GM23338 (cell line): ENCODE results near the gene ZDHHC13. TPM values are rescaled to one million over a fixed set of nuclear protein-coding genes. Genes with fewer than 3 reads are reported as not detected.

ENCODE experiments used
- ATAC-seq: fragments of 200-7000 bp; cut with Tn5 transposase; 3 replicates; pipeline ENCODE4 v1.9.1; 2020
- DNase-seq: peaks from one replicate; pipeline ENCODE4 v3.0.0-alpha.2; 2015; ENCODE audit warnings: low spot score
- H2AFZ ChIP-seq: fragments of 200-600 bp; sonication (generic); 2 replicates; pipeline ENCODE4 v1.8.0; 2016; ENCODE audit warnings: antibody characterized with exemption, mild to moderate bottlenecking, moderate library complexity
- H3F3A ChIP-seq: fragments of 200-600 bp; sonication (generic); replicated peaks from 2 replicates; pipeline ENCODE4 v1.8.0; 2017; ENCODE audit warnings: antibody characterized with exemption, mixed run types, low read depth
- H3K27ac ChIP-seq: fragments of 200-600 bp; sonication (generic); 2 replicates; pipeline ENCODE4 v1.6.1; 2016; ENCODE audit warnings: low read depth
- H3K27me3 ChIP-seq: fragments of 200-600 bp; sonication (generic); 2 replicates; pipeline ENCODE4 v1.8.0; 2016; ENCODE audit warnings: mild to moderate bottlenecking, mixed run types, moderate library complexity; ENCODE audit not compliant: insufficient read depth
- H3K36me3 ChIP-seq: fragments of 200-600 bp; sonication (generic); 2 replicates; pipeline ENCODE4 v1.8.0; 2016; ENCODE audit warnings: mild to moderate bottlenecking; ENCODE audit not compliant: insufficient read depth
- H3K4me1 ChIP-seq: fragments of 200-600 bp; sonication (generic); 2 replicates; pipeline ENCODE4 v1.8.0; 2016; ENCODE audit warnings: mild to moderate bottlenecking, moderate library complexity; ENCODE audit not compliant: insufficient read depth
- H3K4me2 ChIP-seq: fragments of 200-600 bp; sonication (generic); 2 replicates; pipeline ENCODE4 v1.7.1; 2017; ENCODE audit warnings: mixed run types
- H3K4me3 ChIP-seq: fragments of 200-600 bp; sonication (generic); 2 replicates; pipeline ENCODE4 v1.6.1; 2016; ENCODE audit warnings: mixed run types
- H3K79me2 ChIP-seq: fragments of 200-600 bp; sonication (generic); replicated peaks from 2 replicates; pipeline ENCODE4 v1.8.0; 2017; ENCODE audit warnings: mild to moderate bottlenecking; ENCODE audit not compliant: insufficient read depth
- H3K9me2 ChIP-seq: fragments of 200-600 bp; sonication (generic); 2 replicates; pipeline ENCODE4 v1.8.0; 2017; ENCODE audit not compliant: insufficient read depth
- H4K20me1 ChIP-seq: fragments of 200-600 bp; sonication (generic); replicated peaks from 2 replicates; pipeline ENCODE4 v1.8.0; 2017; ENCODE audit warnings: mild to moderate bottlenecking; ENCODE audit not compliant: insufficient read depth
- H3K27ac Mint-ChIP-seq: 2 replicates; pipeline ENCODE4 v1.8.0; 2020; ENCODE audit warnings: inconsistent platforms, mild to moderate bottlenecking, moderate library complexity, mixed read lengths
- H3K27me3 Mint-ChIP-seq: 3 replicates; pipeline ENCODE4 v1.8.0; 2022; ENCODE audit warnings: low read depth, mild to moderate bottlenecking, moderate library complexity, mixed read lengths, inconsistent platforms; ENCODE audit not compliant: insufficient read depth, poor library complexity
- H3K36me3 Mint-ChIP-seq: 3 replicates; pipeline ENCODE4 v1.8.0; 2021; ENCODE audit warnings: low read depth, mild to moderate bottlenecking, inconsistent platforms, moderate library complexity, mixed read lengths
- H3K4me1 Mint-ChIP-seq: 3 replicates; pipeline ENCODE4 v1.8.0; 2020; ENCODE audit warnings: mild to moderate bottlenecking, inconsistent platforms, mixed read lengths
- H3K4me3 Mint-ChIP-seq: 3 replicates; pipeline ENCODE4 v1.8.0; 2021; ENCODE audit warnings: moderate library complexity, mild to moderate bottlenecking, inconsistent platforms, mixed read lengths
- H3K9me3 Mint-ChIP-seq: 3 replicates; pipeline ENCODE4 v1.8.0; 2020; ENCODE audit warnings: moderate library complexity, mild to moderate bottlenecking, inconsistent platforms, mixed read lengths
- CREB1 ChIP-seq: fragments of 250-450 bp; sonication (Bioruptor Pico); IDR thresholded peaks from 2 replicates; pipeline ENCODE4 v1.5.0; 2020; ENCODE audit warnings: low read depth, mild to moderate bottlenecking, moderate library complexity
- EZH2 ChIP-seq: fragments of 200-600 bp; sonication (generic); IDR thresholded peaks from one replicate; pipeline ENCODE4 v1.8.0; 2017; ENCODE audit warnings: antibody characterized with exemption, mild to moderate bottlenecking, low read depth; ENCODE audit not compliant: unreplicated experiment
- EZH2phosphoT487 ChIP-seq: fragments of 200-600 bp; sonication (generic); IDR thresholded peaks from one replicate; pipeline ENCODE4 v1.8.1; 2018; ENCODE audit warnings: antibody characterized with exemption; ENCODE audit not compliant: unreplicated experiment
- POLR2AphosphoS5 ChIP-seq: IDR thresholded peaks from 2 replicates; pipeline ENCODE4 v1.6.1; 2016; ENCODE audit warnings: antibody characterized with exemption, low read depth
- STAT1 ChIP-seq: IDR thresholded peaks from one replicate; pipeline ENCODE4 v1.6.1; 2016; ENCODE audit warnings: antibody characterized with exemption; ENCODE audit not compliant: unreplicated experiment
- ZNF114 ChIP-seq: fragments of 250-450 bp; sonication (Bioruptor Pico); IDR thresholded peaks from 2 replicates; pipeline ENCODE4 v1.5.0; 2020; ENCODE audit warnings: mild to moderate bottlenecking, moderate library complexity
- ZNF331 ChIP-seq: fragments of 250-450 bp; sonication (Bioruptor Pico); IDR thresholded peaks from 2 replicates; pipeline ENCODE4 v1.5.0; 2020; ENCODE audit warnings: low read depth, mild to moderate bottlenecking, moderate library complexity
- polyA plus RNA-seq: library from polyadenylated mRNA; unstranded; fragments of >200 nt; fragmentation: Nextera tagmentation; extraction: Ambion mirVana; gene quantifications from 2 replicates; pipeline ENCODE4 v1.2.1, GENCODE V29; 2016
- total RNA-seq: library from RNA; depleted of rRNA; stranded (reverse); fragments of >200 nt; shearing (Covaris generic); gene quantifications from 2 replicates; pipeline ENCODE4 v1.2.3, GENCODE V29; 2014
- TF ChIP-seq, protein P1 (sequence below): fragments of 250-450 bp; sonication (Bioruptor Pico); IDR thresholded peaks from 2 replicates; pipeline ENCODE4 v1.5.0; 2020; ENCODE audit warnings: mild to moderate bottlenecking, moderate library complexity
- TF ChIP-seq, protein P2 (sequence below): IDR thresholded peaks from 2 replicates; pipeline ENCODE4 v1.6.1; 2016; ENCODE audit warnings: antibody characterized with exemption
- TF ChIP-seq, protein P3 (sequence below), 2 experiments: fragments of 200-600 bp in 1 of 2; sonication (generic) in 1 of 2; conservative IDR thresholded peaks; 2 replicates each; pipeline versions ENCODE4 v1.5.1 to v1.6.1; 2016 to 2017; ENCODE audit warnings: antibody characterized with exemption in 2 of 2, low read depth in 2 of 2, mild to moderate bottlenecking in 2 of 2, moderate library complexity in 1 of 2

ZDHHC13 gene
- total and polyA plus RNA-seq, 2 experiments from 2014 or later: 21.0 to 27.7 TPM

DNA sequence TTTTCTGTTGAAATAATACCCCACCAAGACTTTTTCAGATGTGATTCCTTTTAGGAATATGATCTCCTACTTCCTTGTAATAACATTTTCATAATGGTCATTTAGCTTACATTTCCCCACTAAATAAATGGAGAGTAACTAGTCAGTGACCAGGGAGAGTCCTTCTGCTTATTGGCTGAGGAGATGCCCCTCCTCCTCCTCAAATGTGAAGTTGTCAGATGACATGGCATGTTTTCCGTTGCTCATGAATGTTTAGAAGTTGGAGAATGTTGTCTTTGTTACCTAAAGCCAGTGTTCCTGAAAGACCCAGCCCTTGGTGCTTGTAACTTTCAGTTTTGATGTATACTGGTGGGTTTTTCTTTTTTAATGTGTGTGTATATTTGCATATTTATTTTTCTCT, 46.6 kb downstream of the ZDHHC13 start:
- DNase-seq (no peak), ATAC-seq (no peak)
- 0 out of 2 replicates have a peak, but pooled peaks cover 3% of the 10 kb centered on the region for H4K20me1 ChIP-seq
- no peak overlapping the region for H3K27ac ChIP-seq
- no peaks in the 10 kb centered on the region for H3K27me3 Mint-ChIP-seq
- no peaks in the 10 kb centered on the region for H3K4me1 ChIP-seq
- peaks cover 22% of the 10 kb centered on the region; the same call in 2 of the 3 replicates for H3K36me3 Mint-ChIP-seq
- H3K4me1 Mint-ChIP-seq: peaks cover 4% of the 10 kb centered on the region; the same call in 2 of the 3 replicates
- TF ChIP-seq ZNF114 (no peak), EZH2 (no peak), ZNF331 (CRISPR knock-in tag) (no peak), EZH2phosphoT487 (no peak), CREB1 (no peak), STAT1 (no peak), POLR2AphosphoS5 (no peak)
- TF ChIP-seq, protein P1, sequence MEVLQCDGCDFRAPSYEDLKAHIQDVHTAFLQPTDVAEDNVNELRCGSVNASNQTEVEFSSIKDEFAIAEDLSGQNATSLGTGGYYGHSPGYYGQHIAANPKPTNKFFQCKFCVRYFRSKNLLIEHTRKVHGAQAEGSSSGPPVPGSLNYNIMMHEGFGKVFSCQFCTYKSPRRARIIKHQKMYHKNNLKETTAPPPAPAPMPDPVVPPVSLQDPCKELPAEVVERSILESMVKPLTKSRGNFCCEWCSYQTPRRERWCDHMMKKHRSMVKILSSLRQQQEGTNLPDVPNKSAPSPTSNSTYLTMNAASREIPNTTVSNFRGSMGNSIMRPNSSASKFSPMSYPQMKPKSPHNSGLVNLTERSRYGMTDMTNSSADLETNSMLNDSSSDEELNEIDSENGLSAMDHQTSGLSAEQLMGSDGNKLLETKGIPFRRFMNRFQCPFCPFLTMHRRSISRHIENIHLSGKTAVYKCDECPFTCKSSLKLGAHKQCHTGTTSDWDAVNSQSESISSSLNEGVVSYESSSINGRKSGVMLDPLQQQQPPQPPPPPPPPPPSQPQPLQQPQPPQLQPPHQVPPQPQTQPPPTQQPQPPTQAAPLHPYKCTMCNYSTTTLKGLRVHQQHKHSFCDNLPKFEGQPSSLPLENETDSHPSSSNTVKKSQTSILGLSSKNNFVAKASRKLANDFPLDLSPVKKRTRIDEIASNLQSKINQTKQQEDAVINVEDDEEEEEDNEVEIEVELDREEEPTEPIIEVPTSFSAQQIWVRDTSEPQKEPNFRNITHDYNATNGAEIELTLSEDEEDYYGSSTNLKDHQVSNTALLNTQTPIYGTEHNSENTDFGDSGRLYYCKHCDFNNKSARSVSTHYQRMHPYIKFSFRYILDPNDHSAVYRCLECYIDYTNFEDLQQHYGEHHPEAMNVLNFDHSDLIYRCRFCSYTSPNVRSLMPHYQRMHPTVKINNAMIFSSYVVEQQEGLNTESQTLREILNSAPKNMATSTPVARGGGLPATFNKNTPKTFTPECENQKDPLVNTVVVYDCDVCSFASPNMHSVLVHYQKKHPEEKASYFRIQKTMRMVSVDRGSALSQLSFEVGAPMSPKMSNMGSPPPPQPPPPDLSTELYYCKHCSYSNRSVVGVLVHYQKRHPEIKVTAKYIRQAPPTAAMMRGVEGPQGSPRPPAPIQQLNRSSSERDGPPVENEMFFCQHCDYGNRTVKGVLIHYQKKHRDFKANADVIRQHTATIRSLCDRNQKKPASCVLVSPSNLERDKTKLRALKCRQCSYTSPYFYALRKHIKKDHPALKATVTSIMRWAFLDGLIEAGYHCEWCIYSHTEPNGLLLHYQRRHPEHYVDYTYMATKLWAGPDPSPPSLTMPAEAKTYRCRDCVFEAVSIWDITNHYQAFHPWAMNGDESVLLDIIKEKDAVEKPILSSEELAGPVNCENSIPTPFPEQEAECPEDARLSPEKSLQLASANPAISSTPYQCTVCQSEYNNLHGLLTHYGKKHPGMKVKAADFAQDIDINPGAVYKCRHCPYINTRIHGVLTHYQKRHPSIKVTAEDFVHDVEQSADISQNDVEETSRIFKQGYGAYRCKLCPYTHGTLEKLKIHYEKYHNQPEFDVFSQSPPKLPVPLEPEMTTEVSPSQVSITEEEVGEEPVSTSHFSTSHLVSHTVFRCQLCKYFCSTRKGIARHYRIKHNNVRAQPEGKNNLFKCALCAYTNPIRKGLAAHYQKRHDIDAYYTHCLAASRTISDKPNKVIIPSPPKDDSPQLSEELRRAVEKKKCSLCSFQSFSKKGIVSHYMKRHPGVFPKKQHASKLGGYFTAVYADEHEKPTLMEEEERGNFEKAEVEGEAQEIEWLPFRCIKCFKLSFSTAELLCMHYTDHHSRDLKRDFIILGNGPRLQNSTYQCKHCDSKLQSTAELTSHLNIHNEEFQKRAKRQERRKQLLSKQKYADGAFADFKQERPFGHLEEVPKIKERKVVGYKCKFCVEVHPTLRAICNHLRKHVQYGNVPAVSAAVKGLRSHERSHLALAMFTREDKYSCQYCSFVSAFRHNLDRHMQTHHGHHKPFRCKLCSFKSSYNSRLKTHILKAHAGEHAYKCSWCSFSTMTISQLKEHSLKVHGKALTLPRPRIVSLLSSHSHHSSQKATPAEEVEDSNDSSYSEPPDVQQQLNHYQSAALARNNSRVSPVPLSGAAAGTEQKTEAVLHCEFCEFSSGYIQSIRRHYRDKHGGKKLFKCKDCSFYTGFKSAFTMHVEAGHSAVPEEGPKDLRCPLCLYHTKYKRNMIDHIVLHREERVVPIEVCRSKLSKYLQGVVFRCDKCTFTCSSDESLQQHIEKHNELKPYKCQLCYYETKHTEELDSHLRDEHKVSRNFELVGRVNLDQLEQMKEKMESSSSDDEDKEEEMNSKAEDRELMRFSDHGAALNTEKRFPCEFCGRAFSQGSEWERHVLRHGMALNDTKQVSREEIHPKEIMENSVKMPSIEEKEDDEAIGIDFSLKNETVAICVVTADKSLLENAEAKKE: no peak
- TF ChIP-seq, protein P2, sequence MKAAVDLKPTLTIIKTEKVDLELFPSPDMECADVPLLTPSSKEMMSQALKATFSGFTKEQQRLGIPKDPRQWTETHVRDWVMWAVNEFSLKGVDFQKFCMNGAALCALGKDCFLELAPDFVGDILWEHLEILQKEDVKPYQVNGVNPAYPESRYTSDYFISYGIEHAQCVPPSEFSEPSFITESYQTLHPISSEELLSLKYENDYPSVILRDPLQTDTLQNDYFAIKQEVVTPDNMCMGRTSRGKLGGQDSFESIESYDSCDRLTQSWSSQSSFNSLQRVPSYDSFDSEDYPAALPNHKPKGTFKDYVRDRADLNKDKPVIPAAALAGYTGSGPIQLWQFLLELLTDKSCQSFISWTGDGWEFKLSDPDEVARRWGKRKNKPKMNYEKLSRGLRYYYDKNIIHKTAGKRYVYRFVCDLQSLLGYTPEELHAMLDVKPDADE: no peak
- TF ChIP-seq, protein P3, sequence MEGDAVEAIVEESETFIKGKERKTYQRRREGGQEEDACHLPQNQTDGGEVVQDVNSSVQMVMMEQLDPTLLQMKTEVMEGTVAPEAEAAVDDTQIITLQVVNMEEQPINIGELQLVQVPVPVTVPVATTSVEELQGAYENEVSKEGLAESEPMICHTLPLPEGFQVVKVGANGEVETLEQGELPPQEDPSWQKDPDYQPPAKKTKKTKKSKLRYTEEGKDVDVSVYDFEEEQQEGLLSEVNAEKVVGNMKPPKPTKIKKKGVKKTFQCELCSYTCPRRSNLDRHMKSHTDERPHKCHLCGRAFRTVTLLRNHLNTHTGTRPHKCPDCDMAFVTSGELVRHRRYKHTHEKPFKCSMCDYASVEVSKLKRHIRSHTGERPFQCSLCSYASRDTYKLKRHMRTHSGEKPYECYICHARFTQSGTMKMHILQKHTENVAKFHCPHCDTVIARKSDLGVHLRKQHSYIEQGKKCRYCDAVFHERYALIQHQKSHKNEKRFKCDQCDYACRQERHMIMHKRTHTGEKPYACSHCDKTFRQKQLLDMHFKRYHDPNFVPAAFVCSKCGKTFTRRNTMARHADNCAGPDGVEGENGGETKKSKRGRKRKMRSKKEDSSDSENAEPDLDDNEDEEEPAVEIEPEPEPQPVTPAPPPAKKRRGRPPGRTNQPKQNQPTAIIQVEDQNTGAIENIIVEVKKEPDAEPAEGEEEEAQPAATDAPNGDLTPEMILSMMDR (conservative IDR thresholded peaks at IDR 0.05; ENCODE audit: low read depth in 2 of 2): no peak
- H3K79me2 ChIP-seq: no peaks in the 10 kb centered on the region
- H3K4me3 Mint-ChIP-seq: no peak overlapping the region
- H3K9me2 ChIP-seq: no peaks in the 10 kb centered on the region
- H3K36me3 ChIP-seq: peaks cover 20% of the 10 kb centered on the region
- no peaks in the 10 kb centered on the region for H3K27me3 ChIP-seq
- no peaks in the 10 kb centered on the region for H3F3A ChIP-seq
- peak overlapping the region; percentile 92 for H3K27ac Mint-ChIP-seq
- no peaks in the 10 kb centered on the region for H3K9me3 Mint-ChIP-seq
- no peak overlapping the region for H2AFZ ChIP-seq
- no peak overlapping the region for H3K4me2 ChIP-seq
- H3K4me3 ChIP-seq: no peak overlapping the region
